Adrenal gland (tissue), 5 donors: Measurements from ENCODE around the gene KLHDC4.

Experiments
- POLR2A ChIP-seq, 2 donors: fragments of 450-650 bp; IDR thresholded peaks; one replicate each; pipeline ENCODE4 v1.6.1; 2017; ENCODE audit warnings: antibody characterized with exemption in 2 of 2, mild to moderate bottlenecking in 2 of 2, moderate library complexity in 1 of 2
- TF ChIP-seq, protein P1 (sequence below), 6 experiments: fragments of 450-650 bp in 4 of 6; fragments of 200-600 bp in 2 of 6; sonication (generic) in 1 of 6; IDR thresholded peaks; 1 replicate in 5 of 6; 2 replicates in 1 of 6; pipeline versions ENCODE4 v1.5.1 to v1.8.0; 2016 to 2021; ENCODE audit warnings: antibody characterized with exemption in 6 of 6, mild to moderate bottlenecking in 2 of 6, moderate library complexity in 1 of 6
- donor health status: DM: no; HTN: no; CAD: no.

DNA sequence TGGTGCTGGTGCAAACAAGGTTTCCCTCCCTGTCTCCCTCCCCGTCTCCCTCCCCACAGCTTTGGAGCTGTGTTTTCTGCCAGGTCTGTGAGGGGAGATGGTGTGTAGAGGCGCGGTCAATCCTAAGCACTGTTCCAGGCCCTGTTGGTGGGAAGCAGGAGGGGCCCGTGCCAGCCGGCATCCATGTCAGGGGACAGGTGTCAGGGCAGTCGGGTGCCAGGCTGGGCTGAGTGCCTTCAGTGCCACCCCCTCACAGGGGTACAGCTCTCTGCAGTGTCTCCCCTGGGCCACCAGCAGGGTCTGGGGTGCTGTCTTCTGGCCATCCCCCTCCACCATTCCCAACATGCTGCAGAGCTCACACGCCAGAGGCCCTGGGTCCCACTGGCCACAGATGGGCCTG is 73.6 kb downstream of the KLHDC4 start:
- TF ChIP-seq, protein P1, sequence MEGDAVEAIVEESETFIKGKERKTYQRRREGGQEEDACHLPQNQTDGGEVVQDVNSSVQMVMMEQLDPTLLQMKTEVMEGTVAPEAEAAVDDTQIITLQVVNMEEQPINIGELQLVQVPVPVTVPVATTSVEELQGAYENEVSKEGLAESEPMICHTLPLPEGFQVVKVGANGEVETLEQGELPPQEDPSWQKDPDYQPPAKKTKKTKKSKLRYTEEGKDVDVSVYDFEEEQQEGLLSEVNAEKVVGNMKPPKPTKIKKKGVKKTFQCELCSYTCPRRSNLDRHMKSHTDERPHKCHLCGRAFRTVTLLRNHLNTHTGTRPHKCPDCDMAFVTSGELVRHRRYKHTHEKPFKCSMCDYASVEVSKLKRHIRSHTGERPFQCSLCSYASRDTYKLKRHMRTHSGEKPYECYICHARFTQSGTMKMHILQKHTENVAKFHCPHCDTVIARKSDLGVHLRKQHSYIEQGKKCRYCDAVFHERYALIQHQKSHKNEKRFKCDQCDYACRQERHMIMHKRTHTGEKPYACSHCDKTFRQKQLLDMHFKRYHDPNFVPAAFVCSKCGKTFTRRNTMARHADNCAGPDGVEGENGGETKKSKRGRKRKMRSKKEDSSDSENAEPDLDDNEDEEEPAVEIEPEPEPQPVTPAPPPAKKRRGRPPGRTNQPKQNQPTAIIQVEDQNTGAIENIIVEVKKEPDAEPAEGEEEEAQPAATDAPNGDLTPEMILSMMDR (IDR thresholded peaks at IDR 0.05), result no peak
- no peak for TF ChIP-seq POLR2A (IDR thresholded peaks at IDR 0.05)
